ENCODE data around the gene CA7. TPM values are rescaled to one million over a fixed set of nuclear protein-coding genes. Genes with fewer than 3 reads are reported as not detected.

Gene CA7
- total RNA-seq, 1 donor from 2014 or later: not detected

- no peak overlapping the region for H3K27ac ChIP-seq
- H3K4me3 ChIP-seq: no peak overlapping the region
- no peak for ATAC-seq
- no peaks in the 10 kb centered on the region for H3K9me3 ChIP-seq
- H3K27me3 ChIP-seq (ENCODE audit: low read depth): no peaks in the 10 kb centered on the region
- H3K36me3 ChIP-seq: no peaks in the 10 kb centered on the region
- peaks cover 13% of the 10 kb centered on the region for H3K4me1 ChIP-seq
- DNase-seq: no peak
- intact Hi-C loops (cut with DNase I): no loop called here
- TF ChIP-seq CTCF (IDR thresholded peaks at IDR 0.05): no peak
Measured at GRCh38 chr16:66857437-66857836, 13.2 kb downstream of the CA7 start.

GRCh38 chr16:66858740-66859396, 14.7 kb downstream of the CA7 start:
- H3K27ac ChIP-seq: no peak overlapping the region
- DNase-seq (peak; percentile 71), ATAC-seq (peak; percentile 78 to 84)

GRCh38 chr16:66859397-66860068, 15.3 kb downstream of the CA7 start:
- Histone ChIP-seq H3K4me3 (no peak overlapping the region), H3K9me3 (no peaks in the 10 kb centered on the region), H3K27ac (no peak overlapping the region), H3K4me1 (peaks cover 13% of the 10 kb centered on the region), H3K27me3 (ENCODE audit: low read depth) (no peaks in the 10 kb centered on the region), H3K36me3 (no peaks in the 10 kb centered on the region)
- intact Hi-C loops (cut with DNase I): no loop called here
- DNase-seq (no peak), ATAC-seq (peak in 1 of 2 donors; percentile 5)
- no peak for TF ChIP-seq CTCF (IDR thresholded peaks at IDR 0.05)

More at GRCh38 chr16:66858740-66859396, 14.7 kb downstream of the CA7 start:
- H3K27me3 ChIP-seq (ENCODE audit: low read depth): no peaks in the 10 kb centered on the region
- intact Hi-C loops (cut with DNase I): no loop called here
- H3K4me1 ChIP-seq: peaks cover 13% of the 10 kb centered on the region
- H3K36me3 ChIP-seq: no peaks in the 10 kb centered on the region
- TF ChIP-seq CTCF (IDR thresholded peaks at IDR 0.05): no peak
- no peaks in the 10 kb centered on the region for H3K9me3 ChIP-seq
- no peak overlapping the region for H3K4me3 ChIP-seq

- Histone ChIP-seq H3K9me3 (no peaks in the 10 kb centered on the region), H3K4me3 (no peak overlapping the region), H3K27ac (no peak overlapping the region), H3K4me1 (peaks cover 13% of the 10 kb centered on the region), H3K36me3 (no peaks in the 10 kb centered on the region), H3K27me3 (ENCODE audit: low read depth) (no peaks in the 10 kb centered on the region)
- no peak for TF ChIP-seq CTCF (IDR thresholded peaks at IDR 0.05)
- DNase-seq (no peak), ATAC-seq (no peak)
- intact Hi-C loops (cut with DNase I): no loop called here
Measured at GRCh38 chr16:66862023-66862520, 17.9 kb downstream of the CA7 start.

GRCh38 chr16:66863707-66864106, 19.5 kb downstream of the CA7 start:
- ATAC-seq: no peak
- TF ChIP-seq CTCF (IDR thresholded peaks at IDR 0.05): no peak
- no peaks in the 10 kb centered on the region for H3K27me3 ChIP-seq (ENCODE audit: low read depth)
- no peak overlapping the region for H3K27ac ChIP-seq
- intact Hi-C loops (cut with DNase I): no loop called here
- peaks cover 13% of the 10 kb centered on the region for H3K4me1 ChIP-seq
- no peak overlapping the region for H3K4me3 ChIP-seq
- no peak for DNase-seq
- H3K36me3 ChIP-seq: no peaks in the 10 kb centered on the region
- H3K9me3 ChIP-seq: no peaks in the 10 kb centered on the region

All from lower lobe of right lung (tissue), 2 donors.